HEK293T (cell line): ENCODE results near the gene ASAP3.

Experiments used
- BHLHE40 ChIP-seq: fragments of 450-650 bp; IDR thresholded peaks from 2 replicates; pipeline ENCODE4 v1.6.1; 2016; ENCODE audit warnings: mild to moderate bottlenecking, moderate library complexity, borderline replicate concordance
- FOXK2 ChIP-seq: fragments of 450-650 bp; IDR thresholded peaks from 2 replicates; pipeline ENCODE4 v1.6.1; 2016; ENCODE audit warnings: mild to moderate bottlenecking
- TF ChIP-seq, protein P1 (sequence below): fragments of 450-650 bp; IDR thresholded peaks from 2 replicates; pipeline ENCODE4 v1.6.1; 2016

DNA sequence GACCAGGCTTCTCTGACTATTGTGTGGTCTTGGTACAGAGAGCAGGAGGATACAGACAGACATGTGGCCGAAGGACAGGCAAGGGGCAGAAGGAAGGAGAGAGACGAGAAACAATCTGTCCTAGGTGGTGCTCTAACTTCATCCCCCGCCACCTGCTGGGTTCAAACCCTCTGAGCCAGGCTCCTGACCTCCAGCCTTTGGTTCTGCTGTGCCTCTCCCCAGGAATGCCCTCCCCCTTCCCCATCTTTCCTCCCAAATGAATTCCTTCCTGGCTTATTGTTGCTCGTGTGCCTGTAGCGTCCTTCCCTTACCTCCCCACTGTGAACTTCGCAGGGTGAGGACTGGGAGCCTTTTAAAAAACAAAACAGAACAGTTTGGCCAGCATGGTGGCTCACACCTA, 64.8 kb downstream of the ASAP3 start:
- TF ChIP-seq, protein P1, sequence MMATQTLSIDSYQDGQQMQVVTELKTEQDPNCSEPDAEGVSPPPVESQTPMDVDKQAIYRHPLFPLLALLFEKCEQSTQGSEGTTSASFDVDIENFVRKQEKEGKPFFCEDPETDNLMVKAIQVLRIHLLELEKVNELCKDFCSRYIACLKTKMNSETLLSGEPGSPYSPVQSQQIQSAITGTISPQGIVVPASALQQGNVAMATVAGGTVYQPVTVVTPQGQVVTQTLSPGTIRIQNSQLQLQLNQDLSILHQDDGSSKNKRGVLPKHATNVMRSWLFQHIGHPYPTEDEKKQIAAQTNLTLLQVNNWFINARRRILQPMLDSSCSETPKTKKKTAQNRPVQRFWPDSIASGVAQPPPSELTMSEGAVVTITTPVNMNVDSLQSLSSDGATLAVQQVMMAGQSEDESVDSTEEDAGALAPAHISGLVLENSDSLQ: no peak
- TF ChIP-seq BHLHE40: no peak
- TF ChIP-seq FOXK2: no peak
